Stimulated activated naive B cell treated with anti-CD40 and anti-IgM and Interleukin-4, amounts not matched to agents 10 μg/mL and 1 μg/mL and 100 μg/mL, for 72 hours (primary cell): ENCODE data around the gene CHIA.

Source experiments
- ATAC-seq, 2 donors: fragments of 150-1000 bp; cut with Tn5 transposase; replicated peaks; 2 replicates each; pipeline ENCODE4 v1.10.0; 2021; ENCODE audit warnings: moderate library complexity in 1 of 2
- DNase-seq: peaks from one replicate; pipeline ENCODE4 v3.0.0; 2021
- H3K27ac Mint-ChIP-seq: one replicate; pipeline ENCODE4 v1.8.0; 2022; ENCODE audit warnings: mild to moderate bottlenecking, mixed read lengths
- H3K27me3 Mint-ChIP-seq, 2 donors: one replicate each; pipeline ENCODE4 v1.8.0; 2022; ENCODE audit warnings: mixed read lengths in 2 of 2
- H3K36me3 Mint-ChIP-seq, 2 donors: one replicate each; pipeline ENCODE4 v1.8.0; 2022; ENCODE audit warnings: mixed read lengths in 2 of 2, mild to moderate bottlenecking in 1 of 2
- H3K4me1 Mint-ChIP-seq, 2 donors: one replicate each; pipeline ENCODE4 v1.8.0; 2022; ENCODE audit warnings: mixed read lengths in 2 of 2, mild to moderate bottlenecking in 1 of 2
- H3K4me3 Mint-ChIP-seq, 2 donors: one replicate each; pipeline ENCODE4 v1.8.0; 2022; ENCODE audit warnings: mild to moderate bottlenecking in 2 of 2, mixed read lengths in 2 of 2, moderate library complexity in 1 of 2
- H3K9me3 Mint-ChIP-seq, 2 donors: one replicate each; pipeline ENCODE4 v1.8.0; 2022; ENCODE audit warnings: mixed read lengths in 2 of 2, mild to moderate bottlenecking in 1 of 2

The CHIA gene

GRCh38 chr1:111361761-111362160 lies 71.1 kb downstream of the CHIA start:
- H3K27me3 Mint-ChIP-seq, result peaks cover 0 to 15% of the 10 kb centered on the region in 2 donors
- H3K9me3 Mint-ChIP-seq, result no peaks in the 10 kb centered on the region
- peaks cover 0 to 4% of the 10 kb centered on the region in 2 donors for H3K4me1 Mint-ChIP-seq
- H3K27ac Mint-ChIP-seq, result no peak overlapping the region
- no peak overlapping the region for H3K4me3 Mint-ChIP-seq
- ATAC-seq (no peak), DNase-seq (no peak)
- H3K36me3 Mint-ChIP-seq, result no peaks in the 10 kb centered on the region

GRCh38 chr1:111364690-111365089 lies 74.0 kb downstream of the CHIA start:
- H3K4me1 Mint-ChIP-seq, result peaks cover 0 to 5% of the 10 kb centered on the region in 2 donors
- H3K36me3 Mint-ChIP-seq, result no peaks in the 10 kb centered on the region
- no peak overlapping the region for H3K27ac Mint-ChIP-seq
- peaks cover 5 to 29% of the 10 kb centered on the region in 2 donors for H3K27me3 Mint-ChIP-seq
- no peak for ATAC-seq
- H3K9me3 Mint-ChIP-seq, result no peaks in the 10 kb centered on the region
- no peak overlapping the region for H3K4me3 Mint-ChIP-seq
- no peak for DNase-seq

GRCh38 chr1:111366256-111366655 lies 75.6 kb downstream of the CHIA start:
- Mint-ChIP-seq H3K27ac (no peak overlapping the region), H3K4me1 (peaks cover 0 to 5% of the 10 kb centered on the region in 2 donors), H3K9me3 (no peaks in the 10 kb centered on the region), H3K4me3 (no peak overlapping the region), H3K27me3 (peaks cover 5 to 33% of the 10 kb centered on the region in 2 donors), H3K36me3 (no peaks in the 10 kb centered on the region)
- no peak for DNase-seq
- no peak for ATAC-seq

GRCh38 chr1:111369177-111369576 lies 78.5 kb downstream of the CHIA start:
- ATAC-seq (no peak), DNase-seq (no peak)
- Mint-ChIP-seq H3K36me3 (no peaks in the 10 kb centered on the region), H3K9me3 (no peaks in the 10 kb centered on the region), H3K4me1 (peaks cover 0 to 5% of the 10 kb centered on the region in 2 donors), H3K27me3 (peaks cover 21 to 37% of the 10 kb centered on the region in 2 donors), H3K27ac (no peak overlapping the region), H3K4me3 (no peak overlapping the region)

- ATAC-seq (no peak), DNase-seq (no peak)
- Mint-ChIP-seq H3K27ac (no peak overlapping the region), H3K4me3 (no peak overlapping the region), H3K9me3 (no peaks in the 10 kb centered on the region), H3K27me3 (peaks cover 25 to 39% of the 10 kb centered on the region in 2 donors), H3K36me3 (no peaks in the 10 kb centered on the region), H3K4me1 (peaks cover 0 to 5% of the 10 kb centered on the region in 2 donors)
These were observed 79.0 kb downstream of the CHIA start for GRCh38 chr1:111369645-111370044.
